A549 (cell line): ENCODE measurements around the gene TTLL9.

Experiments
- BHLHE40 ChIP-seq: IDR thresholded peaks from 2 replicates; pipeline ENCODE4 v1.6.1; 2012; ENCODE audit warnings: low read depth, low read length, inconsistent platforms
- CEBPB ChIP-seq, 2 experiments: fragments of >200 bp in 1 of 2; sonication (Bioruptor Twin) in 1 of 2; formaldehyde crosslinking in 1 of 2; IDR thresholded peaks; 2 replicates each; pipeline ENCODE4 v1.6.1; 2012 to 2016
- CHD2 ChIP-seq: fragments of 150-350 bp; IDR thresholded peaks from 2 replicates; pipeline ENCODE4 v1.6.1; 2014; ENCODE audit warnings: low read length; ENCODE audit not compliant: partially characterized antibody
- JUN ChIP-seq, 2 experiments: fragments of >200 bp; sonication (Bioruptor Twin); formaldehyde crosslinking; IDR thresholded peaks; 2 replicates in 1 of 2; 3 replicates in 1 of 2; pipeline ENCODE4 v1.6.1; 2016 to 2017
- JUNB ChIP-seq: fragments of >200 bp; sonication (Bioruptor Twin); formaldehyde crosslinking; IDR thresholded peaks from 2 replicates; pipeline ENCODE4 v1.6.1; 2016
- MYC ChIP-seq: IDR thresholded peaks from 2 replicates; pipeline ENCODE4 v1.6.1; 2012; ENCODE audit warnings: mild to moderate bottlenecking, inconsistent platforms, low read length, improper control_type of control experiment, borderline replicate concordance
- NFE2L2 ChIP-seq: fragments of 150-350 bp; conservative IDR thresholded peaks from 2 replicates; pipeline ENCODE4 v1.6.1; 2014; ENCODE audit warnings: low read length
- NPAS2 ChIP-seq: fragments of 250-450 bp; sonication (Bioruptor Pico); IDR thresholded peaks from 2 replicates; pipeline ENCODE4 v1.8.0; 2022; ENCODE audit warnings: mild to moderate bottlenecking, moderate library complexity, borderline replicate concordance
- POLR2A ChIP-seq: IDR thresholded peaks from 2 replicates; pipeline ENCODE4 v1.6.1; 2012; ENCODE audit warnings: mild to moderate bottlenecking, low read length
- TF ChIP-seq, protein P1 (sequence below): IDR thresholded peaks from 2 replicates; pipeline ENCODE4 v1.6.1; 2012
- TF ChIP-seq, protein P2 (sequence below): IDR thresholded peaks from 2 replicates; pipeline ENCODE4 v1.6.1; 2012
- TF ChIP-seq, protein P3 (sequence below): fragments of >200 bp; sonication (Bioruptor Twin); formaldehyde crosslinking; IDR thresholded peaks from 3 replicates; pipeline ENCODE4 v1.5.1; 2016

DNA sequence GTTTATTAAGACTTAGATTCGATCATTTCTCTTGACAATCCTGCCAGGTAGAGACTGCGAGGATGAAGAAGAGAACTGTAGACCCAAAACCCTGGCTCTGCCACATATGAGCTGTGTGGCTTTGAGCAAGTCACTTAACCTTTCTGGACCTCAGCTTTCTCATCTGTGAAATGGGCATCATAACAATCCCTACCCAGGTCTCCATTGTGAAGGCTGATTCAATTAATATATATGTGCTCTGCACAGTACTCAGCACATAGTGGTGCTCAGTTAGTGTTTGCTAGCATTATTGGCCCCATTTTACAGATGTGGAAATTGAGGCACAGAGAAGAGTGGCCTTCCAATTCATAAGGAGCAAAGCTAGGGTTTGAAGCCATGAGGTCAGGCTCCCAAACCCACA is 105.4 kb downstream of the TTLL9 start:
- TF ChIP-seq, protein P1, sequence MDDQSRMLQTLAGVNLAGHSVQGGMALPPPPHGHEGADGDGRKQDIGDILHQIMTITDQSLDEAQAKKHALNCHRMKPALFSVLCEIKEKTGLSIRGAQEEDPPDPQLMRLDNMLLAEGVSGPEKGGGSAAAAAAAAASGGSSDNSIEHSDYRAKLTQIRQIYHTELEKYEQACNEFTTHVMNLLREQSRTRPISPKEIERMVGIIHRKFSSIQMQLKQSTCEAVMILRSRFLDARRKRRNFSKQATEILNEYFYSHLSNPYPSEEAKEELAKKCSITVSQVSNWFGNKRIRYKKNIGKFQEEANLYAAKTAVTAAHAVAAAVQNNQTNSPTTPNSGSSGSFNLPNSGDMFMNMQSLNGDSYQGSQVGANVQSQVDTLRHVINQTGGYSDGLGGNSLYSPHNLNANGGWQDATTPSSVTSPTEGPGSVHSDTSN, result no peak
- TF ChIP-seq MYC, result no peak
- TF ChIP-seq, protein P2, sequence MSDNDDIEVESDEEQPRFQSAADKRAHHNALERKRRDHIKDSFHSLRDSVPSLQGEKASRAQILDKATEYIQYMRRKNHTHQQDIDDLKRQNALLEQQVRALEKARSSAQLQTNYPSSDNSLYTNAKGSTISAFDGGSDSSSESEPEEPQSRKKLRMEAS, result no peak
- TF ChIP-seq JUNB, result no peak
- TF ChIP-seq, protein P3, sequence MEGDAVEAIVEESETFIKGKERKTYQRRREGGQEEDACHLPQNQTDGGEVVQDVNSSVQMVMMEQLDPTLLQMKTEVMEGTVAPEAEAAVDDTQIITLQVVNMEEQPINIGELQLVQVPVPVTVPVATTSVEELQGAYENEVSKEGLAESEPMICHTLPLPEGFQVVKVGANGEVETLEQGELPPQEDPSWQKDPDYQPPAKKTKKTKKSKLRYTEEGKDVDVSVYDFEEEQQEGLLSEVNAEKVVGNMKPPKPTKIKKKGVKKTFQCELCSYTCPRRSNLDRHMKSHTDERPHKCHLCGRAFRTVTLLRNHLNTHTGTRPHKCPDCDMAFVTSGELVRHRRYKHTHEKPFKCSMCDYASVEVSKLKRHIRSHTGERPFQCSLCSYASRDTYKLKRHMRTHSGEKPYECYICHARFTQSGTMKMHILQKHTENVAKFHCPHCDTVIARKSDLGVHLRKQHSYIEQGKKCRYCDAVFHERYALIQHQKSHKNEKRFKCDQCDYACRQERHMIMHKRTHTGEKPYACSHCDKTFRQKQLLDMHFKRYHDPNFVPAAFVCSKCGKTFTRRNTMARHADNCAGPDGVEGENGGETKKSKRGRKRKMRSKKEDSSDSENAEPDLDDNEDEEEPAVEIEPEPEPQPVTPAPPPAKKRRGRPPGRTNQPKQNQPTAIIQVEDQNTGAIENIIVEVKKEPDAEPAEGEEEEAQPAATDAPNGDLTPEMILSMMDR, result no peak
- no peak for TF ChIP-seq NFE2L2
- TF ChIP-seq CEBPB (IDR thresholded peaks at IDR 0.05), result no peak
- no peak for TF ChIP-seq NPAS2
- no peak for TF ChIP-seq CHD2
- no peak for TF ChIP-seq JUN (IDR thresholded peaks at IDR 0.05)
- no peak for TF ChIP-seq POLR2A
- no peak for TF ChIP-seq BHLHE40
